ENCODE data around the gene OSBPL10.
"Not testable (repeated sequence)": the region's sequence is repeated elsewhere in the genome, so short reads cannot be mapped to it uniquely, and the experiment has no call there.

Gene OSBPL10

GRCh38 chr3:31882895-31883294, 98.2 kb downstream of the OSBPL10 start:
- no peak for DNase-seq

- DNase-seq: no peak
Measured at GRCh38 chr3:31882431-31882830, 98.6 kb downstream of the OSBPL10 start.

GRCh38 chr3:31880482-31881078, 100.5 kb downstream of the OSBPL10 start:
- no peak for DNase-seq

- no peak for DNase-seq
Measured at GRCh38 chr3:31880020-31880419, 101.0 kb downstream of the OSBPL10 start.

GRCh38 chr3:31879365-31879764, 101.7 kb downstream of the OSBPL10 start:
- no peak for DNase-seq

- DNase-seq: no peak
Measured at GRCh38 chr3:31878231-31878838, 102.7 kb downstream of the OSBPL10 start.

GRCh38 chr3:31876331-31876730, 104.7 kb downstream of the OSBPL10 start:
- DNase-seq: peak; percentile 22

GRCh38 chr3:31875437-31875836, 105.6 kb downstream of the OSBPL10 start:
- DNase-seq: no peak

GRCh38 chr3:31873254-31873820, 107.7 kb downstream of the OSBPL10 start:
- no peak for DNase-seq

GRCh38 chr3:31871939-31872507, 109.0 kb downstream of the OSBPL10 start:
- DNase-seq: no peak

- DNase-seq: not testable (repeated sequence)
Measured at GRCh38 chr3:31870111-31870510, 111.0 kb downstream of the OSBPL10 start.

- DNase-seq: no peak
Measured at GRCh38 chr3:31868236-31868635, 112.8 kb downstream of the OSBPL10 start.

- DNase-seq: no peak
Measured at GRCh38 chr3:31862666-31863279, 118.3 kb downstream of the OSBPL10 start.

GRCh38 chr3:31861826-31862225, 119.2 kb downstream of the OSBPL10 start:
- no peak for DNase-seq

GRCh38 chr3:31860642-31861041, 120.4 kb downstream of the OSBPL10 start:
- DNase-seq: not testable (repeated sequence)

GRCh38 chr3:31859245-31859644, 121.8 kb downstream of the OSBPL10 start:
- DNase-seq: no peak

GRCh38 chr3:31858439-31858838, 122.6 kb downstream of the OSBPL10 start:
- DNase-seq: no peak

GRCh38 chr3:31853580-31853979, 127.5 kb downstream of the OSBPL10 start:
- DNase-seq: no peak

GRCh38 chr3:31851278-31851677, 129.8 kb downstream of the OSBPL10 start:
- DNase-seq: no peak

- no peak for DNase-seq
Measured at GRCh38 chr3:31848911-31849310, 132.2 kb downstream of the OSBPL10 start.

GRCh38 chr3:31848163-31848818, 132.8 kb downstream of the OSBPL10 start:
- no peak for DNase-seq

- DNase-seq: no peak
Measured at GRCh38 chr3:31847760-31848159, 133.3 kb downstream of the OSBPL10 start.

- DNase-seq: no peak
Measured at GRCh38 chr3:31841515-31841914, 139.5 kb downstream of the OSBPL10 start.
